Endothelial cell of umbilical vein (primary cell): ENCODE results near the gene SLC46A2. TPM values are rescaled to one million over a fixed set of nuclear protein-coding genes. Genes with fewer than 3 reads are reported as not detected.

Experiments used
- BruUV-seq: library from RNA; stranded (reverse); fragments of 400-500 nt; replicated peaks from 2 replicates; lab custom pipeline; 2021; lab: Mats Ljungman, UMichigan
- CTCF ChIA-PET: fragments of 300-600, 350-600 bp; sonication (Branson Sonifier 250); formaldehyde crosslinking; loops from one replicate; lab custom pipeline; 2021; ENCODE audit warnings: antibody characterized with exemption, inconsistent platforms; lab: Charles Lee
- POLR2A ChIA-PET: fragments of 300-600, 350-600 bp; sonication (Branson Sonifier 250); formaldehyde crosslinking; loops from one replicate; lab custom pipeline; 2021; ENCODE audit warnings: antibody characterized with exemption, inconsistent platforms; lab: Charles Lee
- DNase-seq: peaks from one replicate; pipeline ENCODE4 v3.0.0-alpha.2; 2011; ENCODE audit warnings: low read depth, low spot score
- FAIRE-seq: peaks from 2 replicates; lab custom pipeline; 2011; peaks lifted over from hg19 to GRCh38; lab: Jason Lieb, UNC
- H2AFZ ChIP-seq: 2 replicates; pipeline ENCODE4 v1.6.0; 2012; ENCODE audit warnings: low read depth, low read length, control low read depth, inconsistent platforms
- H3K27ac ChIP-seq: 2 replicates; pipeline ENCODE4 v1.5.1; 2011; ENCODE audit warnings: low read depth, mild to moderate bottlenecking, control low read depth, low read length, moderate library complexity; ENCODE audit not compliant: insufficient read depth
- H3K27me3 ChIP-seq, 2 experiments: 2 replicates each; pipeline versions ENCODE4 v1.6.0 to v1.6.1; 2011; ENCODE audit warnings: low read length in 2 of 2, mixed read lengths in 1 of 2; ENCODE audit not compliant: control insufficient read depth in 2 of 2, insufficient read depth in 2 of 2
- H3K36me3 ChIP-seq, 2 experiments: 2 replicates in 1 of 2; 3 replicates in 1 of 2; pipeline ENCODE4 v1.5.1; 2011; ENCODE audit warnings: low read length in 2 of 2, mild to moderate bottlenecking in 1 of 2, moderate library complexity in 1 of 2; ENCODE audit not compliant: control insufficient read depth in 2 of 2, insufficient read depth in 2 of 2; ENCODE audit errors: extremely low read depth in 1 of 2
- H3K4me1 ChIP-seq: 3 replicates; pipeline ENCODE4 v1.5.1; 2011; ENCODE audit warnings: mild to moderate bottlenecking, low read length; ENCODE audit not compliant: control insufficient read depth, insufficient read depth; ENCODE audit errors: extremely low read depth
- H3K4me2 ChIP-seq: 2 replicates; pipeline ENCODE4 v1.6.1; 2011; ENCODE audit warnings: low read length, control low read depth, mixed read lengths; ENCODE audit not compliant: insufficient read depth
- H3K4me3 ChIP-seq, 3 experiments: fragments of 200-600 bp in 1 of 3; sonication (generic), shearing (Covaris generic) in 1 of 3; replicated peaks in 1 of 3; 2 replicates each; pipeline ENCODE4 v1.5.1; 2011 to 2016; ENCODE audit warnings: control low read depth in 3 of 3, low read length in 3 of 3, mild to moderate bottlenecking in 2 of 3, inconsistent platforms in 1 of 3, low read depth in 1 of 3, moderate library complexity in 1 of 3; ENCODE audit not compliant: insufficient read depth in 1 of 3
- H3K79me2 ChIP-seq: 2 replicates; pipeline ENCODE4 v1.6.0; 2012; ENCODE audit warnings: low read length, inconsistent platforms; ENCODE audit not compliant: control insufficient read depth, insufficient read depth
- H3K9ac ChIP-seq: replicated peaks from 2 replicates; pipeline ENCODE3; 2011; ENCODE audit warnings: low read length, control low read depth; ENCODE audit not compliant: insufficient read depth; ENCODE audit errors: extremely low read depth
- H3K9me1 ChIP-seq: replicated peaks from 3 replicates; pipeline ENCODE4 v1.6.0; 2011; ENCODE audit warnings: mild to moderate bottlenecking, low read length; ENCODE audit not compliant: control insufficient read depth, insufficient read depth; ENCODE audit errors: extremely low read depth
- H3K9me3 ChIP-seq: replicated peaks from 2 replicates; pipeline ENCODE4 v1.5.1; 2012; ENCODE audit warnings: low read length, inconsistent platforms; ENCODE audit not compliant: control insufficient read depth, insufficient read depth
- H4K20me1 ChIP-seq: replicated peaks from 2 replicates; pipeline ENCODE3; 2011; ENCODE audit warnings: mild to moderate bottlenecking, low read length; ENCODE audit not compliant: control insufficient read depth, insufficient read depth; ENCODE audit errors: extremely low read depth
- CTCF ChIP-seq, 2 donors: IDR thresholded peaks; 1 replicate in 1 of 2; 2 replicates in 1 of 2; pipeline ENCODE4 v1.5.1; 2011; ENCODE audit warnings: low read length in 2 of 2, mild to moderate bottlenecking in 2 of 2, moderate library complexity in 2 of 2, control low read depth in 1 of 2, inconsistent platforms in 1 of 2, low read depth in 1 of 2; ENCODE audit not compliant: insufficient read depth in 1 of 2; ENCODE audit errors: extremely low read depth in 1 of 2
- EZH2 ChIP-seq: IDR thresholded peaks from 2 replicates; pipeline ENCODE4 v1.6.1; 2012; ENCODE audit warnings: borderline replicate concordance, low read depth, mild to moderate bottlenecking, moderate library complexity, low read length, inconsistent platforms; ENCODE audit not compliant: severe bottlenecking
- FOS ChIP-seq: IDR thresholded peaks from 2 replicates; pipeline ENCODE4 v1.6.1; 2011; ENCODE audit warnings: mild to moderate bottlenecking, low read length, moderate library complexity, borderline replicate concordance; ENCODE audit not compliant: insufficient read depth
- GATA2 ChIP-seq: IDR thresholded peaks from 2 replicates; pipeline ENCODE4 v1.7.0; 2011; ENCODE audit warnings: low read depth, mild to moderate bottlenecking, moderate library complexity, mixed read lengths, low read length; ENCODE audit not compliant: insufficient read length, insufficient read depth
- JUN ChIP-seq: IDR thresholded peaks from 2 replicates; pipeline ENCODE4 v1.6.1; 2011; ENCODE audit warnings: borderline replicate concordance, low read depth; ENCODE audit not compliant: insufficient read length, insufficient read depth
- MAX ChIP-seq: IDR thresholded peaks from 2 replicates; pipeline ENCODE4 v1.6.1; 2011; ENCODE audit not compliant: insufficient read depth, insufficient read length
- MYC ChIP-seq: IDR thresholded peaks from one replicate; pipeline ENCODE4 v1.6.1; 2011; ENCODE audit warnings: mild to moderate bottlenecking, low read depth, low read length
- POLR2A ChIP-seq: IDR thresholded peaks from 2 replicates; pipeline ENCODE4 v1.6.1; 2012; ENCODE audit warnings: low read depth, mild to moderate bottlenecking, control low read depth, low read length
- POLR2AphosphoS5 ChIP-seq: IDR thresholded peaks from 2 replicates; pipeline ENCODE4 v1.6.1; 2012; ENCODE audit warnings: low read depth, mild to moderate bottlenecking, control low read depth, low read length, moderate library complexity; ENCODE audit not compliant: insufficient read depth
- dilution Hi-C: fragments of 300-500 bp; cut with MboI; formaldehyde crosslinking; loops from one replicate; pipeline ENCODE4 v1.15.0; 2019; ENCODE audit warnings: low sequenced_read_pairs; ENCODE audit not compliant: extremely low pct_ligation_motif_present
- intact Hi-C: fragments of 100-400 bp; cut with micrococcal nuclease; formaldehyde crosslinking; loops from one replicate; pipeline ENCODE4 v1.10.0; 2022
- polyA plus RNA-seq, 4 experiments: library from polyadenylated mRNA; depleted of rRNA in 3 of 4; stranded (reverse) in 3 of 4; unstranded in 1 of 4; fragments of >200 nt; gene quantifications; 2 replicates each; pipeline versions ENCODE4 v1.2.1 to v1.2.3, GENCODE V29; 2011 to 2012; ENCODE audit warnings: missing spikeins in 1 of 4
- total RNA-seq: library from RNA; stranded (reverse); gene quantifications from 2 replicates; pipeline ENCODE4 v1.2.3, GENCODE V29; 2021

The SLC46A2 gene
- total and polyA plus RNA-seq, 2 donors (not counting 3 experiments of a cell fraction or from before 2014, with no cell fraction given), result not detected

DNA sequence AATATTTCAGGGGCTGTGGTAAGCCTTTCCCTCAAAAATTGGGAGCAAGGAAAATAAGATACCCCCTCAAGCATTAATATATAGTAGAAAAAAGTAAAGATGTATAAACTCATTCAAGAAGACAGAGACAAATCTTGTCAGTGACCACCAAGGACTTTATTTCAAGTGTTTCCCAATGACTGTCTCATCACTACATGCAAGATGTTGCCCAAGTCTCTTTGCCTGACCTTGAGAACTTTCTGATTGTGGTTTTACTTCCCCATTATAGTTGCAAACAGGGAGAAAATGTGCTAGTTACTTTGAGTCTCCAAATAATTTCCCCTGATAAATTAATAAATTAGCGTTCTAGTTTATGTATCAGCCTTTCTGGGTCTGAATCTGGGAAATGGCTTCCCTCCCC lies 4.0 kb upstream of the SLC46A2 start:
- no TSS peak for BruUV-seq
- Histone ChIP-seq H3K4me1 (no peaks in the 10 kb centered on the region), H3K9me1 (no peaks in the 10 kb centered on the region), H3K9ac (no peak overlapping the region), H3K36me3 (no peaks in the 10 kb centered on the region), H3K27ac (no peak overlapping the region), H2AFZ (no peak overlapping the region), H3K79me2 (no peaks in the 10 kb centered on the region), H3K27me3 (peaks cover 15 to 27% of the 10 kb centered on the region in 2 experiments), H3K4me3 (no peak overlapping the region), H3K4me2 (no peak overlapping the region), H3K9me3 (no peaks in the 10 kb centered on the region), H4K20me1 (no peaks in the 10 kb centered on the region)
- TF ChIP-seq POLR2AphosphoS5, result no peak
- TF ChIP-seq EZH2, result no peak
- TF ChIP-seq MAX, result no peak
- TF ChIP-seq CTCF (IDR thresholded peaks at IDR 0.05; ENCODE audit: extremely low read depth in 1 of 2, insufficient read depth in 1 of 2, low read depth in 1 of 2, low read length in 2 of 2), result no peak
- TF ChIP-seq MYC, result no peak
- no peak for TF ChIP-seq JUN
- no peak for TF ChIP-seq GATA2
- no peak for TF ChIP-seq FOS
- no peak for TF ChIP-seq POLR2A
- POLR2A ChIA-PET, result no interaction called here
- CTCF ChIA-PET, result interaction anchor here (1.0 to 2.8 kb wide), 4 partner anchors 8 to 50 kb away, joined by 3 to 24 read pairs (median 5); no protein-coding TSS in a partner anchor
- intact Hi-C loops, result no loop called here
- DNase-seq, result no peak
- dilution Hi-C loops, result no loop called here
- no peak for FAIRE-seq
